Stomach (tissue), 9 donors: ENCODE results near the gene ART1. TPM values are rescaled to one million over a fixed set of nuclear protein-coding genes. Genes with fewer than 3 reads are reported as not detected.

Experiments used
- DNase-seq, 2 donors: peaks; one replicate each; pipeline versions ENCODE4 v3.0.0 to v3.0.0-alpha.2; 2013 to 2019
- H3K27ac ChIP-seq, 5 donors: fragments of 200-600 bp in 4 of 5; sonication (generic) in 4 of 5; one replicate each; pipeline ENCODE4 v1.5.1; 2013 to 2019; ENCODE audit warnings: mild to moderate bottlenecking in 1 of 5, moderate library complexity in 1 of 5
- H3K27me3 ChIP-seq, 3 donors: fragments of 200-600 bp; sonication (generic); one replicate each; pipeline ENCODE4 v1.5.1; 2017 to 2019; ENCODE audit warnings: mixed run types in 1 of 3
- H3K36me3 ChIP-seq, 4 donors: fragments of 200-600 bp; sonication (generic); 1 replicate in 3 of 4; 2 replicates in 1 of 4; pipeline ENCODE4 v1.5.1; 2016 to 2019
- H3K4me1 ChIP-seq, 4 donors: fragments of 200-600 bp; sonication (generic); one replicate each; pipeline ENCODE4 v1.5.1; 2016 to 2019
- H3K4me3 ChIP-seq, 4 donors: fragments of 200-600 bp; sonication (generic) in 3 of 4; one replicate each; pipeline ENCODE4 v1.5.1; 2016 to 2019; ENCODE audit warnings: mild to moderate bottlenecking in 1 of 4
- H3K9me3 ChIP-seq, 4 donors: fragments of 200-600 bp; sonication (generic); one replicate each; pipeline ENCODE4 v1.5.1; 2016 to 2019
- EP300 ChIP-seq: sonication (generic); formaldehyde crosslinking; IDR thresholded peaks from one replicate; pipeline ENCODE4 v1.6.1; 2017; ENCODE audit warnings: antibody characterized with exemption
- POLR2A ChIP-seq, 4 donors: fragments of 450-650 bp; IDR thresholded peaks; one replicate each; pipeline ENCODE4 v1.6.1; 2016; ENCODE audit warnings: antibody characterized with exemption in 4 of 4, control low read depth in 2 of 4, mild to moderate bottlenecking in 1 of 4, moderate library complexity in 1 of 4
- POLR2AphosphoS5 ChIP-seq, 3 donors: sonication (generic); formaldehyde crosslinking; IDR thresholded peaks; one replicate each; pipeline ENCODE4 v1.6.1; 2016; ENCODE audit warnings: antibody characterized with exemption in 3 of 3
- WGBS, 5 donors: extraction: QIAGEN DNeasy Blood & Tissue Kit in 3 of 5; methylation state at CpG; one replicate each; pipeline versions ENCODE4 v1.1.5 to v1.1.7; 2013 to 2018; 5-methylcytosine and 5-hydroxymethylcytosine counted together
- intact Hi-C: fragments of 100-400 bp; cut with DNase I; formaldehyde crosslinking; loops from one replicate; pipeline ENCODE4 v1.15.1; 2023; ENCODE audit warnings: low total_unique reads
- polyA plus RNA-seq, 3 donors: library from polyadenylated mRNA; stranded (reverse); fragments of 200-250 nt; gene quantifications; one replicate each; pipeline ENCODE4 v1.2.3, GENCODE V29; 2013
- total RNA-seq, 5 donors: library from RNA; depleted of rRNA; stranded (reverse); fragments of >200 nt; gene quantifications; one replicate each; pipeline versions ENCODE4 v1.1.0 to v1.2.3, GENCODE V29; 2014 to 2016
- TF ChIP-seq, protein P1 (sequence below), 7 experiments: fragments of 450-650 bp in 4 of 7; fragments of 200-600 bp in 3 of 7; sonication (generic) in 3 of 7; IDR thresholded peaks; one replicate each; pipeline ENCODE4 v1.5.1; 2016 to 2019; ENCODE audit warnings: antibody characterized with exemption in 7 of 7, control low read depth in 2 of 7, mild to moderate bottlenecking in 1 of 7
- donor health status: healthy with polysubstance abuse.
- donor health status: Bipolar disorder and iron deficiency.
- donor health status: healthy.

The ART1 gene
- total and polyA plus RNA-seq, 8 donors: not detected

DNA sequence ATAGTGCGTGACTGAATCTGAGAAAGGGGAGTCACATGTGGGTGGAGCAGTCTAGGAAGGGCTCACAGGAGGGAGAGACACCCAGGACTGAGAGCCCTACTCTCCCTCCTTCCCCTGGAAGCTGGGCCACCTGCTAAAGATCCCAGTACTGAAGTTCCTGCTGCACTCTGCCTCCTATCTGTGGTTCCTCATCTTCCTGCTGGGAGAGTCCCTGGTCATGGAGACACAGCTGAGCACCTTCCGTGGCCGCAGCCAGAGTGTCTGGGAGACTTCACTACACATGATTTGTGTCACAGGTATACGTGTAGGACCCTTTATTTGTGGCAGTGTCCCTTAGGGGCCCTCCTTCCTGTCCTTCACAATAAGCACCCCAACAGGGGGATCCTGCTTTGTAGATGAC lies 22.4 kb upstream of the ART1 start:
- no peak for DNase-seq
- intact Hi-C loops: no loop called here
- 67 to 73% (median 72%) methylated on average over 4 of the region's 4 CpGs for WGBS, 5 donors
- TF ChIP-seq POLR2A (IDR thresholded peaks at IDR 0.05) (no peak), POLR2AphosphoS5 (IDR thresholded peaks at IDR 0.05) (no peak), EP300 (no peak)
- TF ChIP-seq, protein P1, sequence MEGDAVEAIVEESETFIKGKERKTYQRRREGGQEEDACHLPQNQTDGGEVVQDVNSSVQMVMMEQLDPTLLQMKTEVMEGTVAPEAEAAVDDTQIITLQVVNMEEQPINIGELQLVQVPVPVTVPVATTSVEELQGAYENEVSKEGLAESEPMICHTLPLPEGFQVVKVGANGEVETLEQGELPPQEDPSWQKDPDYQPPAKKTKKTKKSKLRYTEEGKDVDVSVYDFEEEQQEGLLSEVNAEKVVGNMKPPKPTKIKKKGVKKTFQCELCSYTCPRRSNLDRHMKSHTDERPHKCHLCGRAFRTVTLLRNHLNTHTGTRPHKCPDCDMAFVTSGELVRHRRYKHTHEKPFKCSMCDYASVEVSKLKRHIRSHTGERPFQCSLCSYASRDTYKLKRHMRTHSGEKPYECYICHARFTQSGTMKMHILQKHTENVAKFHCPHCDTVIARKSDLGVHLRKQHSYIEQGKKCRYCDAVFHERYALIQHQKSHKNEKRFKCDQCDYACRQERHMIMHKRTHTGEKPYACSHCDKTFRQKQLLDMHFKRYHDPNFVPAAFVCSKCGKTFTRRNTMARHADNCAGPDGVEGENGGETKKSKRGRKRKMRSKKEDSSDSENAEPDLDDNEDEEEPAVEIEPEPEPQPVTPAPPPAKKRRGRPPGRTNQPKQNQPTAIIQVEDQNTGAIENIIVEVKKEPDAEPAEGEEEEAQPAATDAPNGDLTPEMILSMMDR (IDR thresholded peaks at IDR 0.05): no peak
- H3K9me3 ChIP-seq: no peaks in the 10 kb centered on the region
- H3K36me3 ChIP-seq: no peaks in the 10 kb centered on the region
- H3K27ac ChIP-seq: no peak overlapping the region
- H3K27me3 ChIP-seq: no peaks in the 10 kb centered on the region
- no peak overlapping the region for H3K4me3 ChIP-seq
- no peaks in the 10 kb centered on the region for H3K4me1 ChIP-seq

GRCh38 chr11:3623121-3623520 lies 21.8 kb upstream of the ART1 start:
- Histone ChIP-seq H3K9me3 (no peaks in the 10 kb centered on the region), H3K27ac (no peak overlapping the region), H3K36me3 (no peaks in the 10 kb centered on the region), H3K4me1 (no peaks in the 10 kb centered on the region), H3K27me3 (no peaks in the 10 kb centered on the region), H3K4me3 (no peak overlapping the region)
- intact Hi-C loops: no loop called here
- TF ChIP-seq, protein P1 (IDR thresholded peaks at IDR 0.05): no peak
- TF ChIP-seq POLR2AphosphoS5 (IDR thresholded peaks at IDR 0.05): no peak
- TF ChIP-seq EP300: no peak
- TF ChIP-seq POLR2A (IDR thresholded peaks at IDR 0.05): no peak
- DNase-seq: no peak
- 90 to 97% (median 94%) methylated on average over 4 to 5 of the region's 5 CpGs for WGBS, 5 donors

GRCh38 chr11:3623767-3624458 lies 21.0 kb upstream of the ART1 start:
- Histone ChIP-seq H3K27ac (no peak overlapping the region), H3K9me3 (no peaks in the 10 kb centered on the region), H3K4me1 (no peaks in the 10 kb centered on the region), H3K27me3 (no peaks in the 10 kb centered on the region), H3K4me3 (no peak overlapping the region), H3K36me3 (no peaks in the 10 kb centered on the region)
- DNase-seq: no peak
- TF ChIP-seq EP300: no peak
- intact Hi-C loops: no loop called here
- 53 to 71% (median 70%) methylated on average over 8 of the region's 8 CpGs for WGBS, 5 donors

DNA sequence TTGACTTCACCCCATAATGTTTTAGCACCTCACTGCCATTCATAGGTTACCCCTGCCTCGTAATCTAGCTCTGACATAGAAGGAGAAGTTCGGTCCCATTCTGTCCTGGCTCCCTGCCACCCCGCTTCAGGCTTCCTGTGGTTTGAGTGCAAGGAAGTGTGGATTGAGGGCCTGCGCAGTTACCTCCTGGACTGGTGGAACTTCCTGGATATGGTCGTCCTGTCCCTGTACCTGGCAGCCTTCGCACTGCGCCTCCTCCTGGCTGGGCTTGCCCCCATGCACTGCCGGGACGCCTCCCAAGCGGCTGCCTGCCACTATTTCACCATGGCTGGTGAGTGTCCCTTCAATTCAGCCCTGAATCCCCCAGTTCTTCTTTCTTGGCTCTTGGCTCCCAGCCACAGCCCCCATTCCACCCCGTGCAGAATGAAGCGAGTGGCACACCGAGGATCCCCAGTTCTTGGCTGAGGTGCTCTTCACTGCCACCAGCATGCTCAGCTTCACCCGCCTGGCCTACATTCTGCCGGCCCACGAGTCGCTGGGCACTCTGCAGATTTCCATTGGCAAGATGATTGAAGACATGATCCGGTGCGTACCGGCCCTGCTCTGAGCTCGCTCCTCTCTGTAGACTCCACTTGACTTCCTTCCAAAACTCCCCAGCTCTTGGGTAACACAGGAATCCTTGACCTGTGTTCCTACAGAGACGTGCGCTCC lies 18.5 kb upstream of the ART1 start:
- 72 to 85% (median 83%) methylated on average over 22 to 23 of the region's 23 CpGs for whole genome bisulfite sequencing, 5 donors
- Histone ChIP-seq H3K4me1 (no peaks in the 10 kb centered on the region), H3K36me3 (no peaks in the 10 kb centered on the region), H3K4me3 (no peak overlapping the region), H3K9me3 (no peaks in the 10 kb centered on the region), H3K27me3 (no peaks in the 10 kb centered on the region), H3K27ac (no peak overlapping the region)
- intact Hi-C loops: no loop called here
- DNase-seq: no peak
- TF ChIP-seq EP300 (no peak), POLR2AphosphoS5 (IDR thresholded peaks at IDR 0.05) (no peak), POLR2A (IDR thresholded peaks at IDR 0.05) (no peak)
- TF ChIP-seq, protein P1 (IDR thresholded peaks at IDR 0.05): no peak

GRCh38 chr11:3627291-3627690 lies 17.6 kb upstream of the ART1 start:
- DNase-seq: no peak
- 92 to 100% (median 100%) methylated on average over 1 of the region's 1 CpG for WGBS, 5 donors
- Histone ChIP-seq H3K9me3 (no peaks in the 10 kb centered on the region), H3K4me1 (no peaks in the 10 kb centered on the region), H3K4me3 (no peak overlapping the region), H3K27me3 (no peaks in the 10 kb centered on the region), H3K36me3 (no peaks in the 10 kb centered on the region), H3K27ac (no peak overlapping the region)
- intact Hi-C loops: no loop called here
- no peak for TF ChIP-seq POLR2A (IDR thresholded peaks at IDR 0.05)
- TF ChIP-seq EP300: no peak
